NB4 (cell line): Measurements from ENCODE around the gene SMYD3.

Source experiments
- POLR2A ChIP-seq: IDR thresholded peaks from 2 replicates; pipeline ENCODE4 v1.6.1; 2011; ENCODE audit warnings: mild to moderate bottlenecking; ENCODE audit not compliant: insufficient read length; ENCODE audit errors: extremely low read depth
- TF ChIP-seq, protein P1 (sequence below): IDR thresholded peaks from one replicate; pipeline ENCODE4 v1.5.1; 2012; ENCODE audit warnings: low read depth, low read length

DNA sequence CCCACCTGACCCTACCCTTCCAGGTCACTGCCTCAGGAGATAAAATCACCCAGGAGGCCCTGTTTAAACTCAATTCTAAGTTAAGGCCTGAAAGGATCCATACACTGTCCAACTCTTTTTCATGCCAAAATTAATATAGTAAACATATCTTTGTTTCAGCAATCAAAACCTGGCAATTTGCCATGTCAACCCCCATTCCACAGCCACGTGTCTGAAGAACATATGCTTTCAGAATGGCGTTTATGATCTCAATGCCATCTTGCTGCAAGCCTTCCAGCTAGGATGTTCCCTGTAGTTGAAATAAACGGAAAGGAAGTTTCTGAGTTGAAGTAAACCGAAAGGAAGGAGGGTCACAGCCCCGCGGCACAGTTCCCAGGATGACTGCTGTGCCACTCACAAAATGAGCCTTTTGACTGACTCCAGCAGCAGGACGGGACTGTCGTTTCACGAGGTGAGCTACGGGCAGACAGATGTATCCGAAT is 472.0 kb downstream of the SMYD3 start:
- TF ChIP-seq, protein P1, sequence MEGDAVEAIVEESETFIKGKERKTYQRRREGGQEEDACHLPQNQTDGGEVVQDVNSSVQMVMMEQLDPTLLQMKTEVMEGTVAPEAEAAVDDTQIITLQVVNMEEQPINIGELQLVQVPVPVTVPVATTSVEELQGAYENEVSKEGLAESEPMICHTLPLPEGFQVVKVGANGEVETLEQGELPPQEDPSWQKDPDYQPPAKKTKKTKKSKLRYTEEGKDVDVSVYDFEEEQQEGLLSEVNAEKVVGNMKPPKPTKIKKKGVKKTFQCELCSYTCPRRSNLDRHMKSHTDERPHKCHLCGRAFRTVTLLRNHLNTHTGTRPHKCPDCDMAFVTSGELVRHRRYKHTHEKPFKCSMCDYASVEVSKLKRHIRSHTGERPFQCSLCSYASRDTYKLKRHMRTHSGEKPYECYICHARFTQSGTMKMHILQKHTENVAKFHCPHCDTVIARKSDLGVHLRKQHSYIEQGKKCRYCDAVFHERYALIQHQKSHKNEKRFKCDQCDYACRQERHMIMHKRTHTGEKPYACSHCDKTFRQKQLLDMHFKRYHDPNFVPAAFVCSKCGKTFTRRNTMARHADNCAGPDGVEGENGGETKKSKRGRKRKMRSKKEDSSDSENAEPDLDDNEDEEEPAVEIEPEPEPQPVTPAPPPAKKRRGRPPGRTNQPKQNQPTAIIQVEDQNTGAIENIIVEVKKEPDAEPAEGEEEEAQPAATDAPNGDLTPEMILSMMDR = no peak
- TF ChIP-seq POLR2A = no peak
